Liver (tissue), 3 donors: ENCODE data around the gene SLC35C1.
A peak's percentile ranks its signal among the peaks of the same experiment; 100 is the strongest.

ENCODE experiments used
- CTCF ChIP-seq: fragments of 150-350 bp; IDR thresholded peaks from 2 replicates; pipeline ENCODE4 v1.5.1; 2017; ENCODE audit warnings: improper control_type of control experiment, low read depth, low read length; ENCODE audit not compliant: missing input control
- JUND ChIP-seq, 2 donors: IDR thresholded peaks; 2 replicates each; pipeline ENCODE4 v1.6.1; 2016; ENCODE audit warnings: antibody characterized with exemption in 2 of 2
- MAX ChIP-seq: IDR thresholded peaks from 2 replicates; pipeline ENCODE4 v1.6.1; 2016; ENCODE audit warnings: antibody characterized with exemption
- REST ChIP-seq: IDR thresholded peaks from 2 replicates; pipeline ENCODE4 v1.6.1; 2016; ENCODE audit warnings: antibody characterized with exemption, mild to moderate bottlenecking
- TAF1 ChIP-seq: conservative IDR thresholded peaks from 2 replicates; pipeline ENCODE4 v1.6.1; 2016; ENCODE audit warnings: antibody characterized with exemption, mild to moderate bottlenecking
- donor health status: healthy.
- donor health status: healthy.

GRCh38 chr11:45847911-45848316 lies 43.0 kb downstream of the SLC35C1 start:
- peak; percentile 10 for TF ChIP-seq CTCF
- no peak for TF ChIP-seq REST
- TF ChIP-seq MAX: no peak
- no peak for TF ChIP-seq JUND (IDR thresholded peaks at IDR 0.05)
- no peak for TF ChIP-seq TAF1
